ENCODE results near the gene SLIT3. TPM values are rescaled to one million over a fixed set of nuclear protein-coding genes. Genes with fewer than 3 reads are reported as not detected.

SLIT3 gene
- total RNA-seq, 1 experiment from 2014 or later = 0.92 TPM

DNA sequence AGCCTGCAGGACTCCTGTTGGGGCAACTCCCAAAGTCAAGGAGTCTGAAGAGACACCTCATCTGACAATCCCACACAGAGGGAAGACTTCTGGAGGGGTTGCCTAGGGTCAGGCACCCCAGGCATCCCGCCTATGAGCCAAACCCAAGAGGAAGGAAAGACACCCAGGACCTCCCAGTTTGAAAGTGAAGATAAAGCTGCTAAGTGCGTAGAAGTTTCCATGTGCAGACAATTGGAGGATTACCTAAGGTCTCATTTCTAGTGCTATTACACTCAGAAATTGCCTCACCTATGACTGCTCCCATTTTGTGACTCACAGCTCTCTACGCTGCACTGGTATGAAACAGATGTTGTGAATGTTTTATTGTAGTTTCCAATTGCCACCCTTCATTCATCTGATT, 322.9 kb downstream of the SLIT3 start:
- no peak overlapping the region for H2BK5ac ChIP-seq (ENCODE audit: insufficient read length, low read length)
- Mint-ChIP-seq H3K9me3 (no peaks in the 10 kb centered on the region; a peak in 1 of 5 replicates), H3K4me1 (peaks cover 10 to 22% of the 10 kb centered on the region in 2 experiments), H3K4me3 (no peak overlapping the region), H3K27ac (no peak overlapping the region), H3K36me3 (ENCODE audit: insufficient read depth in 1 of 3, low read depth in 3 of 3) (no peaks in the 10 kb centered on the region; a peak in 1 of 7 replicates), H3K27me3 (ENCODE audit: low read depth) (peaks cover 12% of the 10 kb centered on the region)
- no peak overlapping the region for H3K9ac ChIP-seq (ENCODE audit: extremely low read depth, insufficient read length, low read length)
- no peak overlapping the region for H4K5ac ChIP-seq (ENCODE audit: insufficient read length, low read depth, low read length)
- H2AFZ ChIP-seq (ENCODE audit: low read length) = no peak overlapping the region
- no peaks in the 10 kb centered on the region for H3K79me2 ChIP-seq (ENCODE audit: insufficient read depth, low read length)
- H3K4ac ChIP-seq (ENCODE audit: low read depth, low read length) = no peak overlapping the region
- peaks cover 6% of the 10 kb centered on the region for H3K4me1 ChIP-seq (ENCODE audit: insufficient read depth, low read length)
- no peaks in the 10 kb centered on the region for H3K23me2 ChIP-seq (ENCODE audit: insufficient read length, low read depth, low read length, poor library complexity, severe bottlenecking)
- no peaks in the 10 kb centered on the region for H4K20me1 ChIP-seq (ENCODE audit: control insufficient read depth, insufficient read depth, insufficient read length)
- H3K9me3 ChIP-seq (ENCODE audit: control insufficient read depth, low read depth, low read length) = no peaks in the 10 kb centered on the region
- H3K18ac ChIP-seq (ENCODE audit: insufficient read length, low read depth, low read length) = no peak overlapping the region
- DNase-seq = no peak
- no peak overlapping the region for H4K91ac ChIP-seq (ENCODE audit: insufficient read length, low read depth, low read length)
- H2BK20ac ChIP-seq (ENCODE audit: low read depth, low read length, poor library complexity, severe bottlenecking) = no peak overlapping the region
- H2BK15ac ChIP-seq (ENCODE audit: low read depth, low read length) = no peak overlapping the region
- no peaks in the 10 kb centered on the region for H3K27me3 ChIP-seq (ENCODE audit: insufficient read depth, low read length)
- H3T11ph ChIP-seq (ENCODE audit: low read length) = no peak overlapping the region
- H3K56ac ChIP-seq (ENCODE audit: insufficient read length, low read depth, low read length) = no peak overlapping the region
- no peak overlapping the region for H2BK12ac ChIP-seq (ENCODE audit: insufficient read length, low read depth, low read length)
- H2BK120ac ChIP-seq (ENCODE audit: low read depth, low read length, poor library complexity, severe bottlenecking) = no peak overlapping the region
- H3K79me1 ChIP-seq (ENCODE audit: insufficient read depth, low read depth, low read length, poor library complexity, severe bottlenecking) = no peaks in the 10 kb centered on the region
- H4K8ac ChIP-seq (replicated peaks; ENCODE audit: insufficient read length, low read depth, low read length) = no peak overlapping the region
- no peak overlapping the region for H3K14ac ChIP-seq (ENCODE audit: insufficient read depth, low read length)
- no peak overlapping the region for H3K27ac ChIP-seq (ENCODE audit: insufficient read length, low read depth, low read length)
- H2AK5ac ChIP-seq (ENCODE audit: insufficient read length, low read length) = no peak overlapping the region
- TF ChIP-seq, protein P1, sequence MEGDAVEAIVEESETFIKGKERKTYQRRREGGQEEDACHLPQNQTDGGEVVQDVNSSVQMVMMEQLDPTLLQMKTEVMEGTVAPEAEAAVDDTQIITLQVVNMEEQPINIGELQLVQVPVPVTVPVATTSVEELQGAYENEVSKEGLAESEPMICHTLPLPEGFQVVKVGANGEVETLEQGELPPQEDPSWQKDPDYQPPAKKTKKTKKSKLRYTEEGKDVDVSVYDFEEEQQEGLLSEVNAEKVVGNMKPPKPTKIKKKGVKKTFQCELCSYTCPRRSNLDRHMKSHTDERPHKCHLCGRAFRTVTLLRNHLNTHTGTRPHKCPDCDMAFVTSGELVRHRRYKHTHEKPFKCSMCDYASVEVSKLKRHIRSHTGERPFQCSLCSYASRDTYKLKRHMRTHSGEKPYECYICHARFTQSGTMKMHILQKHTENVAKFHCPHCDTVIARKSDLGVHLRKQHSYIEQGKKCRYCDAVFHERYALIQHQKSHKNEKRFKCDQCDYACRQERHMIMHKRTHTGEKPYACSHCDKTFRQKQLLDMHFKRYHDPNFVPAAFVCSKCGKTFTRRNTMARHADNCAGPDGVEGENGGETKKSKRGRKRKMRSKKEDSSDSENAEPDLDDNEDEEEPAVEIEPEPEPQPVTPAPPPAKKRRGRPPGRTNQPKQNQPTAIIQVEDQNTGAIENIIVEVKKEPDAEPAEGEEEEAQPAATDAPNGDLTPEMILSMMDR (conservative IDR thresholded peaks at IDR 0.05) = no peak
- no peak overlapping the region for H3K4me2 ChIP-seq (ENCODE audit: insufficient read depth, insufficient read length, low read length)
- no CpG with 5 or more reads among the region's 3 CpGs for WGBS (ENCODE audit: extremely low coverage, insufficient read length, low lambda C conversion rate)
- H3K23ac ChIP-seq (ENCODE audit: insufficient read length, low read depth, low read length) = no peak overlapping the region
